ENCODE results near the gene BZW2.

BZW2 gene

GRCh38 chr7:16724344-16724743 lies 78.4 kb downstream of the BZW2 start:
- DNase-seq, result no peak

DNA sequence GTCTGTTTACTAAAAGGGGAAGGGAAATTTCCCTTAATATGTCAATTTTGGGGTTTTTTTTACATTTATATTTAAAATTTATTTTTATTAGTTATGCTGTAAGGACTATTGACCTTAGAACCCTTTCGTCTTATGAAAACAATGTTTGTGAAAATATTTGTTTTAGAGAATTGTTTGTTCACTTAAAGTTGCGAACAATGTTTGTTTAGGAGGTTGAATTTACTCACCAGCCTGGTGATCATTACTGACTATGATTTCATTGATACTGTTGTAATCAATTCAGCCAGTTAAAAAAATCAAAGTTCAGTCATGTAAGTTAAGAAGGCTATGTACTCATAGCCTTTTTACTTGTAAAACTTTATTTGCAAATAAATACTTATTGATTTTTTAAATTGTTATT lies 80.2 kb downstream of the BZW2 start:
- no peak for DNase-seq

DNA sequence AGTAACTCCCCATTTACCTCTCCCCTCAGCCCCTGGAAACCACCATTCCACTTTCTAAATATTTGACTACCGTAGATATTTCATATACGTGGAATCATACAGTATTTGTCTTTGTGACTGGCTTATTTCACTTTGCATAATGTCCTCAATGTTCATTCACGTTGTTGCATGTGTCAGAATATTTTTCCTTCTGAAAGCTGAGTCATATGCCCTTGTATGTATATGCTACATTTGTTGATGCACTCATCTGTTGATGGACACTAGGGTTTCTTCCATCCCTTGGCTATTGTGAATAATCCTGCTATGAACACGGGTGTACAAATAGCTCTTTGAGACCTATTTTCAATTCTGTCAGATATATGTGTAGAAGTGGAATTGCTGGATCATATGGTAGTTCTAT lies 81.8 kb downstream of the BZW2 start:
- DNase-seq, result no peak

DNA sequence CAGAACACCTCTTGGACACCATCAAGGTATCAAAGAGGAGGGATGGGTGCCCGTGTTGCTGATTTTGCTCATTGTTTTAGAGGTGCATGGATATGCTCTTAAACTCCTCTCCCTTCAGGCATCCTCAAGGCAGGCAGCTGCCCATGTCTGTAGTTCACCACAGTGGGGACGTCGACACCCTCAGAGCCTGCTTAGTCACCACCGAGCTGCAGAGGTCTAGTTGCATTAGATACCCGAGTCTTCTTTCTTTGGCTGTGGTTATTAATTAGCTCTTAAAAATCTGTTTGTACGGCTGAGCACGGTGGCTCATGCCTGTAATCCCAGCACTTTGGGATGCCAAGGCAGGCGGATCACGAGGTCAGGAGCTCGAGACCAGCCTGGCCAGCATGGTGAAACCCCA lies 82.8 kb downstream of the BZW2 start:
- no peak for DNase-seq

- no peak for DNase-seq
These were observed 83.6 kb downstream of the BZW2 start for GRCh38 chr7:16729541-16729940.

DNA sequence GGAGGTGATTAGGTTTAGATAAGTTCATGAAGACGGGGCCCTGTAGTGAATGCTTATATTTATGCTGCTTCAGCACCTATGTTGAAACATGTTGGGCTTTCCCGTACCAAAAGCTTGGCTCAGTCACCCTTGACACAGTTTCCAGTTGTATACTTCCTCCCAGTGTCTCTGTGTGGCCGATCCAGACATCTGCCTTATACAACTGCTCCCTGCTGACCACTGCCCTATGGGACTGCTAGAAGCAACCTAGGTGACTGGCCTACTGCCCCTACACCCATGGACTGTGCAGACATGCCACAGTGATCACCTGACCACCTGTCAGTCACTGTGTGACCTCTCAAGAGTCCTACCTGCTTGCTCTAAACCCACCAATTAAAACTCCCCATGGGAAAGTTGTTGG lies 85.0 kb downstream of the BZW2 start:
- DNase-seq, result no peak

DNA sequence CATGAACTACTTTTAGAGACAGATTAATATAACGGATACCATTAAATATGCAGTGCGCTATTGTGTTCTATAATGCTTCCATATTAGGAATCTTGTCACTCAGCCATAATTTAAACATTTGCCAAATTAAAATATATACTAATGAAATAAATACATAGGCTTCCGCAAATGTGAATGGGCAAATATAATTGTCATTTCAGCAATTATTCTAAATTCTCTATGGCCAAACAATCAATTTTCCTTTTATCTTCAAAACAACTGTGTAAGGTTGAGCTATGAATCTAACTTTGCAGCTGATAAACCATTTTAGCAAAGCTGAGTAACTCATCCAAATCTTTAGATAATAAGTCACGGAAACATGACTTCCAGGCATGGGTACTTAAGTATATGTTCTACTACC lies 86.8 kb downstream of the BZW2 start:
- no peak for DNase-seq

DNA sequence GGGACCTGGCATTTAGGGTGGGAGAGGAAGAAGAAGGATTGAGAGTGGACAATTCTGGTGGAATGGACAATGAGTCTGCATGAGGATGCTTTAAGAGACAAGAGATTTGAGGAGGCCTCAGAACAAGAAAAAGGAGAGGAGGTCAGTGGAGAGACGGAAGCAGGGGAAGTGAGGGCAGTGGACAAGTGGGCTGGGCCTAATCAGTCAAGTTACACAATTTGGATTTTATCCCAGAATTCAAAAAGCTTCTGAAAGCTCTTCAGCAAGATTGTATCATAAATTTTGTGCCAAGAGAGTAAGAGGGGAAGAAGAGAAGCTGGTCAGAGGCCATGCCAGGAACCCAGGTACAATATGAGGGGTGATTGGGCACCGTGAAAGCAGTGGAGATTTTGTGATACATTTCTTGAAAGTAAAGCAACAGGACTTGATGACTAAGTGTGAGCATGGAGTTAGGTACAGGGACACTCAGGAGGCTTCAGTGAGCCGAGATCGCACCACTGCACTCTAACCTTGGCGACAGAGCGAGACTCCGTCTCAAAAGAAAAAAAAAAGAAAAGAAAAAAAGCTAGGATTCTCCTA lies 88.3 kb downstream of the BZW2 start:
- DNase-seq, result no peak

DNA sequence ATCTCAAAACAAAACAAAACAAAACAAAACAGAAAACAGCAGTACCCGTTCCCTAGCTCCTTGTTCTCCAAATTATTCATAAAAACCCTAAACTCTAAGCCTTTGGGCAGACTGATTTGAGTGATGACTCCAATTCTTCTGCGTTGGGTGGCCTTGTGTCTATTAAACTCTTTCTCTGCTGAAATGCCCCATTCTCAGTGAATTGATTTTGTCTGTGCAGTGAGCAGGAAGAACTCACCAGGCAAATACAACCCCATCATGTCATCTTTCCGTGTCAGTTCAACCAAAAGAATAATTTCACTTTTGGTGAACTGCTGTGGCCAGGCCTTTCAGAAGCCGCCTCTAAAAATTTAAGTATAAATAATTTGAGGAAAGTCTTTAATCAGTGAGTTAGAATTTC lies 89.0 kb downstream of the BZW2 start:
- no peak for DNase-seq

DNA sequence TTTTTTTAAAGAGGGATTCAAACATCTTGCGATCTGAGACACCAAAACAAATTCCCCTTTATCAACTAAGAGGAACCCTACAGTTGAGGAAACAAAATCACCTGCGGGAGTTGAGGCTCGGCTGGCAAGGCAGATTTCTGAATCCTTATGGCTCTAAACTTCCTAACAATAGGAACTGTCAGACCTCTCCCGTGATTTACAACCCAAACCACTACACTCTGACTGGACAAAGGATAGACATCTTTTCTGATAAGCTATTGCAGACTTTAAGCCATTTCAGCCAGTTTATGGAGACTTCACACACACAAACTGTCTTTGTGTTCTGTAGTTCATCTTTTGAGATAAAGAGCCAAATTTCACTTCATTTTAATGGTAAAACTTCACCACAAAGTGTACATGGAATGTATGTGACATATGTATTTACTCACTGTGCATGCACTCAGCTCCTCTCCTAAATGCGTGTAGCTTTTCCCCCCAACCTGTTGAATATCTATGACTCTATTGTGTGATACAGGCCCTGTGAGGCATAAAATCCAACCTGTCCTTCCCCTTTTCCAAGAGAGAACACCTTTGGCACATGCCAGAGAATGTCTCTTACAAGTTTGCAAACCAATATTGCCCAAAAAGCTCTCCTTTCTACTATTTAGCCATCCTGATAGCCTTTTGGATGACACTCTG lies 92.2 kb downstream of the BZW2 start:
- DNase-seq, result no peak

- DNase-seq, result peak; percentile 97
These were observed 94.1 kb downstream of the BZW2 start for GRCh38 chr7:16739863-16740622.

GRCh38 chr7:16740623-16740953 lies 94.6 kb downstream of the BZW2 start:
- no peak for DNase-seq

DNA sequence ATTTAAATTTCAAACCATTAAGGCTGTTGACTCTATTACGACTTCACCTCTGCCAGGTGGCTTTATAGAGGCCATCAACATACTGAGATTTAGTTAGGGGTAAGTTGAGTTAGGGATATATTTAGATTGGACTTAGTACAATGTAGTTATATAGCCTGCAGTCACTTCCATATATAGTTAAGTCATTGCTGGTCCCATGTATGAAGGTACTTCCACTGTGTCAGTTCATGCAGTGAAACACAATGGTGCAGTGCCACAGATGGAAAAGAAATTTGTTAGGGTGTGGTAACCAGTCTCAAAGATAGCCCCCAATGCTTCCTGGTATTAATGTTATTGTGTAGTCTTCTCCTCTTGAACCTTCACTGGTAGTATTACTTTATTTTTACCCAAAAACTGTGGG lies 95.0 kb downstream of the BZW2 start:
- DNase-seq, result no peak

DNA sequence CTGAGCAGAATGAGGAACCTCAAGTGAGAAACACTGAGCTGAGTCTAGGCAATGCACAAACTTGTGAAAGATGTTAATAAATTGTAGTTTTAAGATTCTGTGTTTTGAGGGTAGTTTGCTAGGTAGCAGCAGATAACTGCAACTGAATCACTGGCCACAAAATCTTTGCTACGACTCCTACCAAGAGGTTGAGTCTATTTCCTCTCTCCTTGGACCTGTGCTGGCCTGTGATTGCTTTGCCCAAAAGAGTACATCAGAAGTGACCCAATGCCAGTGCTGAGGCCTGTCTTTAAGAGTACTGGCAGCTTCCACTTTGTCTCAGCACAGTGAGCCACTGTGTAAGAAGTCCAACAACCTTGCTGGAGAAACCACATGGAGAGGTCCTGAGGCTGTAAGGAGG lies 95.7 kb downstream of the BZW2 start:
- no peak for DNase-seq

DNA sequence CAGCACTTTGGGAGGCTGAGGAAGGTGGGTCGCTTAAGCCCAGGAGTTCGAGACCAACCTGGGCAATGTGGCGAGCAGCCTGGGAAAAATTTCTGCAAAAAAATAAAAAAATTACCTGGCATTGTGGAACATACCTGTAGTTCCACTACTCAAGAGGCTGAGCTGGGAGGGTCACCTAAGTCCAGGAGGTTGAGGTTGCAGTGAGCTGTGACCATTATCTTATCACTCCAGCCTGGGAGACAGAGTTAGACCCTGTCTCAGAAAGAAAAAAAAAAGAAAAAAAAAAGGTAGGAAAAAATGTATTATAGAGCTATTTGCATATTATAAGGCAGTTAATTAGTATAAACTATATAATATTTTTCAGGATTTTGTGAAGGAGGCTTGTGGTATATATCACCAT lies 96.6 kb downstream of the BZW2 start:
- DNase-seq, result no peak

DNA sequence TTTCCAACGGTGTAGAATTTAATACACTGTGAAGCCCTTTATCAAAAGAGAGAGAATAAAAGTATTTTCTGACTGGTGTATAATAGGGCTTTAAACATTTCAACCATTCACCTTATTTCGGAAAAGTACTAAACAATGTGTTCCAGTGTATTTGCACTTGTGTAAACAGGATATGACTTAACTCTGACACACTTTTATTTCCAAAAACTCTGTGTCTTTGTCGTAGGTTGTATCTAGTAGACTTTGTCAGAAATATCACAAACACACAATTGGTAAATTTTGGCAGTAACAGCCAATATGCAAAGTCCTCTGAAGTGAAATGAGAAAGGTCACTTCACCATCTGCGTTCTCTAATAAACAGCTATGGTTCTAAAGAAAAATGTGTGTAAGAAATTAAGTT lies 97.3 kb downstream of the BZW2 start:
- no peak for DNase-seq

- DNase-seq, result no peak
These were observed 98.7 kb downstream of the BZW2 start for GRCh38 chr7:16744518-16745250.

DNA sequence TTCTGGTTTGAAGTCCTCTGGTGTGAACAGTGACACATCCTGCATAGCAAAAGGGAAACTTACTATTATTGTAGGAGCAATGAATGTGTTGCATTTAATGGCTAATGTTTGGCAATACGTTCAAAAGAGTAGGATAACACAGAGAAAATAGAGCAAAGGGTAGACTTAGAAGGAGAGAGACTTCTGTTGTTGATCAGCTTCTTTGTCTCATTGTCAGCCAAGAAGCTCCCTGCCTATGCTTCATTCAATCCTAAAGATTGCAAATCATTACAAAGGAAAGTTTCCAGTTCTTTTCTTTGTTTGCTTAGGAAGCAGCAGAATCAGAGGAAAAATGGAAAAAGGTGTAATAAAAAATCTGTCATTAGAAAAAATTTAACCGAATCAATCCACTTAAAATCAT lies 99.7 kb downstream of the BZW2 start:
- DNase-seq, result no peak

DNA sequence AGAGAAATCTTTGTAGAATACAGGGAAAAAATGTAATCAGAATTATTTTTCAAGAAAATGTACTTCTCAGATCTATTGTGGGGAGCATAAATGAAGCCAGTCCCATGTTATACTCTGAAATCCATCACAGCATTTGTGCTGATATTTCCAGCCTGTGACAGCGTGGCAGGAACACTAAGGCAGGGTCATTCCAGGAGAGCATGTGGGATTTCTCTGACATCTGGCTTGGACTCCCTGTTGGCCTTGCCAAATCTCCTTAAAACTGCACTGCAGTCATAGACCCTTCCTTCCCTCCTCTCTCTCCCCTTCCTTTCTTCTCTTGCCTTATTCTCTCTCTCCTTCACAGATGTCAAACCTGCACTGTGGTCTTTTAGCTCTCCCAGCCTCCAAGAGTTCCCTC lies 101.1 kb downstream of the BZW2 start:
- DNase-seq, result no peak

DNA sequence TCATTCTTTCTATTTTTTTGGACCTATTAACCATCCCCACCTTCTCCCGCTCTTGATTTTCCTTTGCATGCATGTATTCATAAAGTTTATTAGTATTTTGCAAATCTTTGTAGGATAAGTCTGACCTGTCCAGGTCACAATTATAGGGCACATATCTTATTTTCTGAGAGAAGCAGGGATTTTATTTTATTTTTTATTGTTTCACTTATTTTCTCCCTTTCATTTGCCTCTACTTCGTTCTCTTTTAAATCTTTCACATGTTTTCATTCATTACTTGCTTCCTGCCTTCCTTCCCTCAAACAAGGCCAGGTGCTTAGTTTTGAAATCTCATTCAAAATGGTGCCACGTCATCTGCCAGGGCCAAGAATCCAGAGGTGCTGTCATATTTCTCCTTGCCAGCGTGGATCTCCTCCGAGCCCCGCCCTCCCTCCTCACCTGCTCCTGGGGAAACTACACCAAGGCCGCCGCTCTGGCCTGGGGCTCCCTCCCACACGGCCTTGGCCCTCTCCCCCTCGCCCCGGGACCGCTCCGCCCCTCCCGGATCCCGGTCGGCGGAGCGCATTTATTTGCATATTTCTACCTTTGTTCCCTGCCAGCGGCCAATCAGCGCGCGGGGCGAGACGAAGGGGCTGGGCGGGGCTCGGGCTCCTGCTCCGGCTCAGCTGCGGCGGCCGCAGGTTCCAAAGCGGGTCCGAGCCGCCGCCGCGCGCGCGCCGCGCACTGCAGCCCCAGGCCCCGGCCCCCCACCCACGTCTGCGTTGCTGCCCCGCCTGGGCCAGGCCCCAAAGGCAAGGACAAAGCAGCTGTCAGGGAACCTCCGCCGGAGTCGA lies 107.3 kb downstream of the BZW2 start, which contains the start of gene TSPAN13:
Gene TSPAN13 (plus strand): TSS at position 654 of the 830 bp plus-strand sequence. CDS start 213 bp downstream, outside the sequence.
- DNase-seq, result peak; percentile 63

DNA sequence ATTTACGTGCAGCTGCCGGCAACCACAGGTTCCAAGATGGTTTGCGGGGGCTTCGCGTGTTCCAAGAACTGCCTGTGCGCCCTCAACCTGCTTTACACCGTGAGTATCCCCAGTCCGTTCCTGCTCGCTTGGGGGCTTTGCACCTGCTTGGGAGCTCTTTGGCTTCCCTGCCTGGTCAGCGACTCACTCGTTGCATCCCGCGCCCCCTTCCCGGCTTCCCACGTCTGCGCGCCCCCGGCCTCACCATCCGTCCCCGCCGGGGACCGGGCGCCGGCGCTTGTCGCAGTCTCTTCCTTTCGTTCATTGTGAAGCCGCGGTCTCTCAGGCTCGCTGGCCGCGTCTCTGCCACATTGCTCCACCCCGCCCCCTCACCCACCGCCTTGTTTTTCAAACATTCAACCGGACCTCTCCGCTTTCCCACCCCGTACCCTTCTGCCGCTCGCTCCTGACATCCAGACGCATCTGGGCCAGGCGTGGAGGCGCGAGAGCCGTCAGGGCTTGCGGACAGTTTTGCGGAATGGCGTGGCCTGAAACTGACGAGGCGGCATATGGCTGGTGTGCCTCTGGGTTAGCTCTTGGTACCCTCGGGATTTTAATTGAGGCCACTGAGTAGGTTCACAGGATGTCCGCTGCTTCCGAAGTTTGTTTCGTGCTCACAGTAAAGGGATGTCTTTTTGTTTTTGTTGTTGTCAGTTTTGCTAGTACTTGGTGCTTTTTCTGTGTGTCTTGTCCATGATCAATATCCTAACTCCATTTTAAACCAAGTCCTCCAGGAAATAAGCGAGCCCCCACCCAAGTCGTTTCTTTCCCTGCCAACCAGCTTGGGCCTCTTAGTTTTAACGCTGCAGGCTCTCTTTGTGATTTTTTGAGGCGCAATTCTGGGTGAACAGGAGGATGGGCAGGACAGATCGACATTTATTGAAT lies 108.2 kb downstream of the BZW2 start:
- DNase-seq, result peak; percentile 19

- no peak for DNase-seq
These were observed 108.9 kb downstream of the BZW2 start for GRCh38 chr7:16754856-16755317.

All from fibroblast of skin of right quadriceps (primary cell).